Kidney epithelial cell (primary cell): Measurements from ENCODE around the gene STMND1. TPM values are rescaled to one million over a fixed set of nuclear protein-coding genes. Genes with fewer than 3 reads are reported as not detected.

ENCODE experiments used
- DNase-seq: peaks from one replicate; pipeline ENCODE4 v3.0.0-alpha.2; 2010; ENCODE audit warnings: low read depth
- H3K27me3 ChIP-seq: 2 replicates; pipeline ENCODE4 v1.6.0; 2011; ENCODE audit warnings: low read length; ENCODE audit not compliant: control insufficient read depth, insufficient read depth
- H3K36me3 ChIP-seq: 2 replicates; pipeline ENCODE4 v1.5.1; 2011; ENCODE audit warnings: low read length; ENCODE audit not compliant: control insufficient read depth, insufficient read depth
- H3K4me3 ChIP-seq: 2 replicates; pipeline ENCODE4 v1.5.1; 2011; ENCODE audit warnings: low read depth, mild to moderate bottlenecking, control low read depth, low read length
- CTCF ChIP-seq: IDR thresholded peaks from 2 replicates; pipeline ENCODE4 v1.5.1; 2011; ENCODE audit warnings: mild to moderate bottlenecking, moderate library complexity, low read length, control low read depth, inconsistent platforms; ENCODE audit not compliant: insufficient read depth, poor library complexity, severe bottlenecking
- total RNA-seq: library from RNA; depleted of rRNA; stranded (reverse); fragments of >200 nt; gene quantifications from 2 replicates; pipeline ENCODE4 v1.2.3, GENCODE V29; 2015

STMND1 gene
- total RNA-seq, 1 donor from 2014 or later, result not detected

GRCh38 chr6:17081273-17081672 lies 20.6 kb upstream of the STMND1 start:
- H3K4me3 ChIP-seq, result no peak overlapping the region
- H3K36me3 ChIP-seq, result no peaks in the 10 kb centered on the region
- DNase-seq, result no peak
- no peaks in the 10 kb centered on the region for H3K27me3 ChIP-seq
- TF ChIP-seq CTCF, result no peak

DNA sequence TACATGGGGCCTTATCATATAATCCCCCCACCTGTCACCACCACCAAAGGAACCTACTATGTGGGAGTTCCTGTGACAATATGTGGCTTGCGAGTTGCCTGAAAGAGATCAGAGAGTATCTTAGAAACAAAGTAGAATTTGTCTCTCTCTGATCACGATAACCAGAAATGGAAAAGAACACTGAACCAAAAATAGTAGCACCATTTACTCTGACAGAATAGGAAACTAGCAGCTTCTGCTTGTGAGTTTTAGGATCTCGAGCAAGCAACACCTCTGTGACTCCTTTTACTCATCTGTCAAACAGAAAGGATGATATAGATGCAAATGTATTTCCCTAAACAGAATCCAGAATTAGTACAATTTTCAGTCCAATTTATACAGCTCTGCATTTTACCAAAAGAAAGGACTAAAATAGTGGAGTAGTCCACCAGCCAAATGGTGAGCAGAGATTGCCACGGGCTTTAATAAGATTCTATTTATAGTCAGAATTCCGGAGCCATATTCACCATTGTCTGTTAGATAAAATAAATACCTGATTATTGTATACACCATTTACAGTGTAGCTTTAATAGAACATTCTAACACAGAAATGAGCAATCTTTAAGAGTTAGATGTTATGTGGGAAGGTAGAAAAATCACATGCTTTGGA lies 19.9 kb upstream of the STMND1 start:
- Histone ChIP-seq H3K4me3 (no peak overlapping the region), H3K27me3 (no peaks in the 10 kb centered on the region), H3K36me3 (no peaks in the 10 kb centered on the region)
- TF ChIP-seq CTCF, result no peak
- no peak for DNase-seq

- no peaks in the 10 kb centered on the region for H3K36me3 ChIP-seq
- H3K4me3 ChIP-seq, result no peak overlapping the region
- no peak for DNase-seq
- TF ChIP-seq CTCF, result no peak
- no peaks in the 10 kb centered on the region for H3K27me3 ChIP-seq
Observed at GRCh38 chr6:17083397-17083796, 18.5 kb upstream of the STMND1 start.

DNA sequence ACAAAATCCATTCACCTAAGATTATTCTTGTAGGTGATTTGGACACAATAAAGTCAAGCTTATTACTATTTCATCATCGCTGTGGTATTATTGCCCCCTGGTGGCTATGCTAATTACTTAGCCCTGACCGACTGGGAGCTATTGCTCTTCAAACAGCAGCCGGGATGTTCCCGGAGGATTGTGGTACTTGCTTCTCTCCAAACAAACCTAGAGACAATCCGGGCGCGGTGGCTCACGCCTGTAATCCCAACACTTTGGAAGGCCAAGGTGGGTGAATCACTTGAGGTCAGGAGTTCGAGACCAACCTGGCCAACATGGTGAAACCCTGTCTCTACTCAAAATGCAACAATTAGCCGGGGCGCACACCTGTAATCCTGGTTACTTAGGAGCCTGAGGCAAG lies 15.4 kb upstream of the STMND1 start:
- Histone ChIP-seq H3K4me3 (no peak overlapping the region), H3K36me3 (no peaks in the 10 kb centered on the region), H3K27me3 (no peaks in the 10 kb centered on the region)
- peak; percentile 48 for DNase-seq
- TF ChIP-seq CTCF, result peak; percentile 59

DNA sequence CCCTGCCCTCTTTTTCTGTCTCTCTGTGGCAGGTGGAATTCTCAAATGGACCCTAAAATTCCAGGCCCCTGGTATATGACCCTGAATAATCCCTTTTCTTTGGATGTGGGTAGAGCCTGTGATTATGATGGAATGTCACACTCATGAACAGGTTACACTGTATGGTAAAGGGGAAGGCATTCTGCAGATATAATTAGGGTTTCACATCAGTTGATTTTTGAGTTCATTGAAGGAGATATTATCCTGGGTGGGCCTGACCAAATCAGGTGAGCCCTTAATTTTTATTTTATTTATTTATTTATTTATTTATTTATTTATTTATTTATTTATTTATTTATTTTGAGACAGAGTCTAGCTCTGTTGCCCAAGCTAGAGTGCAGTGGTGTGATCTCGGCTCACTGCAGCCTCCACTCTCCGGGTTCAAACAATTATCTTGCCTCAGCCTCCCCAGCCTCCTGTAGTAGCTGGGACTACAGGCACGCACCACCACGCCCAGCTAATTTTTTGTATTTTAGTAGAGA lies 13.7 kb upstream of the STMND1 start:
- H3K27me3 ChIP-seq, result no peaks in the 10 kb centered on the region
- no peak for TF ChIP-seq CTCF
- no peaks in the 10 kb centered on the region for H3K36me3 ChIP-seq
- DNase-seq, result no peak
- H3K4me3 ChIP-seq, result no peak overlapping the region

DNA sequence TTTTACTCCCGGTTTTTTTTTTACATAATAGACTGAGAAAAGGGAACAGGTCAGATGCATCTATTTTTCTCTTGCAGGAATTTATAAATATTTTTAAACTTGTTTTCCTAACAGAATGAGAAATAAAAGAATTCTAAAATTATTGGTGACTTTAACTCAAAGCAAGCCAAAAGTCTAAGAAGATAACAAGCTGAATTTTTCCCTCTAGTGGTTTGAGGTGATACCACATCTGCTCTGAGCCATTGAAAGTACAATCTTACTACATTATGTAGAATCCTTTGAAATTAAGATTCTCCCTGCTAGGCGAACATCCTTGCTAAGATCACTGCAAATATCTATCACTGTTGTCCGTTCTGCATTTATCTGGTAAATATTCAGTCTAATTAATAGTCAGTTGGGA lies 10.7 kb upstream of the STMND1 start:
- Histone ChIP-seq H3K27me3 (no peaks in the 10 kb centered on the region), H3K4me3 (no peak overlapping the region), H3K36me3 (no peaks in the 10 kb centered on the region)
- TF ChIP-seq CTCF, result peak; percentile 20
- no peak for DNase-seq
